ENCODE results near the gene AGBL4. TPM values are rescaled to one million over a fixed set of nuclear protein-coding genes. Genes with fewer than 3 reads are reported as not detected.

Gene AGBL4
- polyA plus RNA-seq, 3 donors: 0.05 TPM; not detected in 2

DNA sequence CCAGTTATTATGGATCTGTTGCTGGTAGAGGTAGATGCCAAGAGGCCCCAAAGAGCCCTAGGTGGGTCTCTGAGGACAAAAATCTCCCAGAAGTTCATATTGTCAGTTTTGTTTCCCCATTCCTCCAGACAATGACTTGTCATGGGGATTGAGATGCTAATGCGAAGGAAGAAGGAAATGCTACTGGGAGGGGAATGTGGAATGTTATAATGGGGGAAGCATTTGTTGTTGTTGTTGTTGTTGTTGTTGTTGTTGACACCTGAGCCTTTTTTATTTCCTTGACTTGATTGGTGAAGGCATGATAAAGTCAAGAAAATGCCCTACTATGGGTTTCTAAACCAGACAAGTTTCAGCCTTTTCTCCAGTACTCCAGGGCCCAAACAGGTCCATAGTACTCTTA, 1356.0 kb downstream of the AGBL4 start:
- H3K9me3 Mint-ChIP-seq: peaks cover 0 to 3% (median 0%) of the 10 kb centered on the region in 7 donors
- no peaks in the 10 kb centered on the region for H3K36me3 Mint-ChIP-seq
- H3K4me3 ChIP-seq (replicated peaks in 1 of 3; ENCODE audit: low read depth in 2 of 3, low read length in 3 of 3): no peak overlapping the region
- H3K27ac Mint-ChIP-seq: no peak overlapping the region
- H3K36me3 ChIP-seq (replicated peaks in 1 of 2; ENCODE audit: control insufficient read depth in 1 of 2, insufficient read depth in 2 of 2, low read length in 2 of 2): no peaks in the 10 kb centered on the region
- intact Hi-C loops (cut with micrococcal nuclease): no loop called here
- no peak overlapping the region for H2AFZ ChIP-seq (ENCODE audit: insufficient read depth, low read depth, low read length, poor library complexity, severe bottlenecking)
- no peak overlapping the region for H3K4me3 Mint-ChIP-seq
- peaks cover 1 to 4% (median 1%) of the 10 kb centered on the region in 3 donors for H3K27me3 Mint-ChIP-seq (ENCODE audit: low read depth in 3 of 3)
- no peak for DNase-seq
- H3K27me3 ChIP-seq (ENCODE audit: control insufficient read depth in 2 of 2, insufficient read depth in 2 of 2, low read length in 2 of 2): no peaks in the 10 kb centered on the region
- WGBS (ENCODE audit: insufficient coverage): 100% methylated on average over 1 of the region's 1 CpG
- H3K4me1 ChIP-seq (ENCODE audit: control insufficient read depth in 1 of 2, insufficient read depth in 2 of 2, low read length in 2 of 2): no peaks in the 10 kb centered on the region
- H3K4me1 Mint-ChIP-seq: peaks cover 18% of the 10 kb centered on the region
- H4K20me1 ChIP-seq (ENCODE audit: insufficient read depth, low read length): no peaks in the 10 kb centered on the region
- TF ChIP-seq, protein P1, sequence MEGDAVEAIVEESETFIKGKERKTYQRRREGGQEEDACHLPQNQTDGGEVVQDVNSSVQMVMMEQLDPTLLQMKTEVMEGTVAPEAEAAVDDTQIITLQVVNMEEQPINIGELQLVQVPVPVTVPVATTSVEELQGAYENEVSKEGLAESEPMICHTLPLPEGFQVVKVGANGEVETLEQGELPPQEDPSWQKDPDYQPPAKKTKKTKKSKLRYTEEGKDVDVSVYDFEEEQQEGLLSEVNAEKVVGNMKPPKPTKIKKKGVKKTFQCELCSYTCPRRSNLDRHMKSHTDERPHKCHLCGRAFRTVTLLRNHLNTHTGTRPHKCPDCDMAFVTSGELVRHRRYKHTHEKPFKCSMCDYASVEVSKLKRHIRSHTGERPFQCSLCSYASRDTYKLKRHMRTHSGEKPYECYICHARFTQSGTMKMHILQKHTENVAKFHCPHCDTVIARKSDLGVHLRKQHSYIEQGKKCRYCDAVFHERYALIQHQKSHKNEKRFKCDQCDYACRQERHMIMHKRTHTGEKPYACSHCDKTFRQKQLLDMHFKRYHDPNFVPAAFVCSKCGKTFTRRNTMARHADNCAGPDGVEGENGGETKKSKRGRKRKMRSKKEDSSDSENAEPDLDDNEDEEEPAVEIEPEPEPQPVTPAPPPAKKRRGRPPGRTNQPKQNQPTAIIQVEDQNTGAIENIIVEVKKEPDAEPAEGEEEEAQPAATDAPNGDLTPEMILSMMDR (IDR thresholded peaks at IDR 0.05): no peak
- H3K27ac ChIP-seq (ENCODE audit: low read depth in 1 of 2, low read length in 2 of 2): no peak overlapping the region
- H3K9ac ChIP-seq (ENCODE audit: insufficient read depth, low read length, poor library complexity, severe bottlenecking): no peak overlapping the region
- no peaks in the 10 kb centered on the region for H3K9me3 ChIP-seq (replicated peaks in 1 of 2; ENCODE audit: control insufficient read depth in 1 of 2, insufficient read depth in 1 of 2, low read length in 2 of 2)
- H3K4me2 ChIP-seq (replicated peaks; ENCODE audit: extremely low read depth, low read length, poor library complexity, severe bottlenecking): no peak overlapping the region
- H3K79me2 ChIP-seq (ENCODE audit: insufficient read depth, low read length): no peaks in the 10 kb centered on the region

DNA sequence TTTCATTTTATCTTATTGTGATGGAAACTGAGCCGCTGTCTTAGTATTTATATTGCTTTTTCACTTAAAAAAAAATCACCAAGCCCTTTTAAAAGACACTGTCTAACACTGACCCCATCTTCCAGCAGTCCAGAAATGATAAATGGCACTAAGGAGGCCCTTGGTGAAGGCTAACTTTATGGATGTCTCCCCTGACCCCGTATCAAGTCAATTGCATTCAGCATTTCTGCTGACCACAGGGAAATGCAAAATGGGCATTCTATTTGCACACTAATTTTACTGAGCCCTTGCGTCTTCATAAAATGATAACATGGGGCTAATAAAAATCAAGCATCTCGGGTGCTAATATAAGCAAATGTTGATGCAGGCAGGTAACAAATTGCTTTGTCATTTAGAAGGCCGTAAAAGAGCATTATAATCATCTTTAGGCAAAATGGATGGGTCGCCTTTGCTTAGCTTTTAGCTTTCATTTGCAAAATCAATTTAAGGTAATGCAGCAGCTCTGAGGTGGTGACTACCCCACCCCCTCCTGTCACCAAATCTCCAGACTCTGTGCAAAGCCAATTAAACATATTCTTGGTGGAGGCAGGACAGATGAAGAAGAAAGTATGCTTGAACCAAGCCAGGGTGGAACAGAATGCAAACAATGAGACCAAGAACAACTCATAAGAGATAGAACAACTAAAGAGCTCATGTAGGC, 1357.9 kb downstream of the AGBL4 start:
- H3K4me3 ChIP-seq (replicated peaks in 1 of 3; ENCODE audit: low read depth in 2 of 3, low read length in 3 of 3): no peak overlapping the region
- Mint-ChIP-seq H3K4me1 (peaks cover 18% of the 10 kb centered on the region), H3K27ac (no peak overlapping the region), H3K4me3 (no peak overlapping the region), H3K9me3 (peaks cover 0 to 3% (median 0%) of the 10 kb centered on the region in 7 donors), H3K27me3 (ENCODE audit: low read depth in 3 of 3) (peaks cover 1 to 4% (median 1%) of the 10 kb centered on the region in 3 donors), H3K36me3 (no peaks in the 10 kb centered on the region)
- no peaks in the 10 kb centered on the region for H4K20me1 ChIP-seq (ENCODE audit: insufficient read depth, low read length)
- no peak for DNase-seq
- H3K79me2 ChIP-seq (ENCODE audit: insufficient read depth, low read length): no peaks in the 10 kb centered on the region
- no peak overlapping the region for H3K27ac ChIP-seq (ENCODE audit: low read depth in 1 of 2, low read length in 2 of 2)
- H3K4me1 ChIP-seq (ENCODE audit: control insufficient read depth in 1 of 2, insufficient read depth in 2 of 2, low read length in 2 of 2): peaks cover 13 to 18% of the 10 kb centered on the region in 2 donors
- no peaks in the 10 kb centered on the region for H3K9me3 ChIP-seq (replicated peaks in 1 of 2; ENCODE audit: control insufficient read depth in 1 of 2, insufficient read depth in 1 of 2, low read length in 2 of 2)
- no peak overlapping the region for H3K4me2 ChIP-seq (replicated peaks; ENCODE audit: extremely low read depth, low read length, poor library complexity, severe bottlenecking)
- intact Hi-C loops (cut with micrococcal nuclease): no loop called here
- TF ChIP-seq, protein P1 (IDR thresholded peaks at IDR 0.05): no peak
- H2AFZ ChIP-seq (ENCODE audit: insufficient read depth, low read depth, low read length, poor library complexity, severe bottlenecking): no peak overlapping the region
- 81% methylated on average over 2 of the region's 6 CpGs for WGBS (ENCODE audit: insufficient coverage)
- no peaks in the 10 kb centered on the region for H3K36me3 ChIP-seq (replicated peaks in 1 of 2; ENCODE audit: control insufficient read depth in 1 of 2, insufficient read depth in 2 of 2, low read length in 2 of 2)
- H3K27me3 ChIP-seq (ENCODE audit: control insufficient read depth in 2 of 2, insufficient read depth in 2 of 2, low read length in 2 of 2): no peaks in the 10 kb centered on the region
- H3K9ac ChIP-seq (ENCODE audit: insufficient read depth, low read length, poor library complexity, severe bottlenecking): no peak overlapping the region
